ENCODE data around the gene UNC5C. TPM values are rescaled to one million over a fixed set of nuclear protein-coding genes. Genes with fewer than 3 reads are reported as not detected.

The UNC5C gene
- polyA plus RNA-seq, 1 donor: 0.46 TPM

- DNase-seq: no peak
Observed at GRCh38 chr4:95263391-95263790, 285.4 kb downstream of the UNC5C start.

GRCh38 chr4:95256108-95256835 lies 292.5 kb downstream of the UNC5C start:
- no peak for DNase-seq

GRCh38 chr4:95255396-95256107 lies 293.2 kb downstream of the UNC5C start:
- no peak for DNase-seq

GRCh38 chr4:95251568-95251967 lies 297.2 kb downstream of the UNC5C start:
- DNase-seq: no peak

GRCh38 chr4:95250544-95251137 lies 298.1 kb downstream of the UNC5C start:
- DNase-seq: no peak

- DNase-seq: no peak
Observed at GRCh38 chr4:95249426-95250021, 299.2 kb downstream of the UNC5C start.

- no peak for DNase-seq
Observed at GRCh38 chr4:95248720-95249425, 299.9 kb downstream of the UNC5C start.

DNA sequence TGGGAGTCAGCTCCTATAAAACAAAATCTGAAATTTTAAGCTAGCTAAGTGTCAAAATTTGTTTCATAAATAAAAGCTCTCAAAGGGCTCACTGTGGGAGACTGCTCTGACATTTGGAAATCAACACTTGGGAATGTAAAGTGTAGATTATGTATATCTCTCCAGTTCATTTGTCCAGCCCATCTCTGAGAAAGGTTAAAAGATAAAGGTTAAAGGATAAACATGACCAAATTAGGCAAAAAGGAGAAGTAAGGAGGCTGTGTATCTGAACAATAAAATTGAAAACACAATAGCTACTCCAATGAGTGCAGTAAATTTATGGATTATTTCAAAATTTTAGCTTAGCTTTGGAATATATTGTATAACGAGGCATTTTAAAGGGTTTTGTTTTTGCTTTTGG lies 304.9 kb downstream of the UNC5C start:
- no peak for DNase-seq

- DNase-seq: no peak
Observed at GRCh38 chr4:95238554-95238953, 310.2 kb downstream of the UNC5C start.

DNA sequence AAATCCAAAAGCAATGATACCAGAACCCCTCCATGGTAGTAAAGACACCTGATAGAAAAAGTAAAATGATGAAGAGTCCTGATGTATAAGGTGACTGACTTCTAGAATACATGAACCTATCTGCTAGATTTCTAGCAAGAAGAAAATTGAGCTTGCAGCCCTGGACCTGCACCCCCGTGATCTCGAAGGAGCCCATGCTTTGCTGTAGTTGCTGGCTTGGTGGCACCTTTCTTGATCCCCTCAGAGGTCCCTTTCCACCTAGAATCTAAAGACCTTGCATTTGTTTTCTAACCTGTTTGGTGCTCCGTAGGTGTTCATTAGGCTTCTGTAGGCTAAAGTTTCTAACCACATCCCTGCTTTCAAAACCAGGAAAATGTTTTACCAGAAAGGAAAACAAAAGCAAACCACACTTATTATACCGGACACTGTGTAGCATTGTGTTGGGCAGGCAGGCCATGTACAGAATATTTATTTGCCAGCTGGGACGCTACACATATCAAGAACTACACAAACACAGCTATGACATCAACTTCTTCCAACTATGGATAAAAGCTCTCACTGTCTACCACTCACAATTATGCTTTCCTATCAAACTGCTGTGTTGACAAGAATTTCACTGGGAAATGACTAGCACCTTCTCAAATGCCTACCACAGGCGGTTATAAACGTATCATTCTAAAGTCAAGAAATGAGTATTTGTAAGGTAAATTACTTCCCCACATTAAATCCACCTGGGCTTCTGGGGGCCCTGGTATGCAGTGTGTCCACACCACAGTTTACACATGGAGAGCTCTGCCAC lies 316.2 kb downstream of the UNC5C start:
- DNase-seq: no peak

- no peak for DNase-seq
Observed at GRCh38 chr4:95231681-95232080, 317.1 kb downstream of the UNC5C start.

GRCh38 chr4:95225849-95226248 lies 322.9 kb downstream of the UNC5C start:
- DNase-seq: no peak

DNA sequence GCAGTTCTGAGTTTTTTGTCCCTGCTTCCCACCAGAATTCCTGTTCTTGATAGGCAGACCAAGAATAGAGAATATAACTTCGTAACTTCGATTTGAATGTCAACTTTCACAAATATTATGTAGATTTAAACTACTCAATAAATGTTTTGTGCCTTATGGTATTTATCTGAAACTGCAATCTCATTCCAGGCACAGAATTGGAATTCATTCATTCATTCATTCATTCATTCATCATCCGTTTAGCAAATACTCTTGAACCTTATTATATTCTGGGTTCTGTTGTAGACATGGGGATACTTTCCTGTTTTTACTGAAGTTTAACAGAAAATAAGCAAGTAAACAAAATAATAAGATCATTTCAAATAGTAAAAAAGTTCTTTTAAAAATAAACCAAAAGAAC lies 324.4 kb downstream of the UNC5C start:
- DNase-seq: no peak

- DNase-seq: no peak
Observed at GRCh38 chr4:95220205-95221175, 328.3 kb downstream of the UNC5C start.

- no peak for DNase-seq
Observed at GRCh38 chr4:95219109-95219508, 329.7 kb downstream of the UNC5C start.

- DNase-seq: no peak
Observed at GRCh38 chr4:95217197-95217596, 331.6 kb downstream of the UNC5C start.

GRCh38 chr4:95216636-95217035 lies 332.1 kb downstream of the UNC5C start:
- no peak for DNase-seq

- DNase-seq: no peak
Observed at GRCh38 chr4:95215991-95216605, 332.7 kb downstream of the UNC5C start.

- DNase-seq: no peak
Observed at GRCh38 chr4:95215043-95215442, 333.7 kb downstream of the UNC5C start.

GRCh38 chr4:95214408-95214807 lies 334.4 kb downstream of the UNC5C start:
- DNase-seq: no peak
